ENCODE data around the gene SP3.

The SP3 gene

GRCh38 chr2:174011173-174011572, 46.0 kb upstream of the SP3 start:
- TF ChIP-seq ZFX (IDR thresholded peaks at IDR 0.05; ENCODE audit: borderline replicate concordance), result no peak
- TF ChIP-seq, protein P1, sequence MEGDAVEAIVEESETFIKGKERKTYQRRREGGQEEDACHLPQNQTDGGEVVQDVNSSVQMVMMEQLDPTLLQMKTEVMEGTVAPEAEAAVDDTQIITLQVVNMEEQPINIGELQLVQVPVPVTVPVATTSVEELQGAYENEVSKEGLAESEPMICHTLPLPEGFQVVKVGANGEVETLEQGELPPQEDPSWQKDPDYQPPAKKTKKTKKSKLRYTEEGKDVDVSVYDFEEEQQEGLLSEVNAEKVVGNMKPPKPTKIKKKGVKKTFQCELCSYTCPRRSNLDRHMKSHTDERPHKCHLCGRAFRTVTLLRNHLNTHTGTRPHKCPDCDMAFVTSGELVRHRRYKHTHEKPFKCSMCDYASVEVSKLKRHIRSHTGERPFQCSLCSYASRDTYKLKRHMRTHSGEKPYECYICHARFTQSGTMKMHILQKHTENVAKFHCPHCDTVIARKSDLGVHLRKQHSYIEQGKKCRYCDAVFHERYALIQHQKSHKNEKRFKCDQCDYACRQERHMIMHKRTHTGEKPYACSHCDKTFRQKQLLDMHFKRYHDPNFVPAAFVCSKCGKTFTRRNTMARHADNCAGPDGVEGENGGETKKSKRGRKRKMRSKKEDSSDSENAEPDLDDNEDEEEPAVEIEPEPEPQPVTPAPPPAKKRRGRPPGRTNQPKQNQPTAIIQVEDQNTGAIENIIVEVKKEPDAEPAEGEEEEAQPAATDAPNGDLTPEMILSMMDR (IDR thresholded peaks at IDR 0.05), result no peak
- H3K27ac ChIP-seq, result no peak overlapping the region

GRCh38 chr2:174009488-174010223, 44.5 kb upstream of the SP3 start:
- TF ChIP-seq ZFX (IDR thresholded peaks at IDR 0.05; ENCODE audit: borderline replicate concordance), result no peak
- TF ChIP-seq, protein P1 (IDR thresholded peaks at IDR 0.05), result no peak
- no peak overlapping the region for H3K27ac ChIP-seq

DNA sequence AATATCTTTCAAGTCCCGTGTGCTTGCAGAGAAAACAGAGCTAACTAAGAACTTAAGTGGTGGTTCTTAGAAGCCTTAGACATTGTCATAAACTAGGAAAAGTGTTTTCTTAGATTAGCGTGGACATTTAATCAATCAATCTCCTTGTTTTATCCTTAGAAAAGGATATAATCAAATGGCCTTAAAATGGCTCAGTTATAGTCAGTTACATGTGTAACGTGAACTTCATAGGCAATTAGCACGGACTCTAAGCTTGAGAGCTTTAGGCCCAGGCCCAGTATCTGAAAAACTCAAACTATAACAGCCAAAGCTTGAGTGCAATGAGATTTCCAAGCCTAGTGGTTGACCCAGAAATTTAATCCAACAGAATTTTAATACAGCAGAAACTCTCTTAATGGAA, 43.5 kb upstream of the SP3 start:
- no peak for TF ChIP-seq ZFX (IDR thresholded peaks at IDR 0.05; ENCODE audit: borderline replicate concordance)
- H3K27ac ChIP-seq, result no peak overlapping the region

- no peak for TF ChIP-seq ZFX (IDR thresholded peaks at IDR 0.05; ENCODE audit: borderline replicate concordance)
- TF ChIP-seq, protein P1 (IDR thresholded peaks at IDR 0.05), result no peak
- H3K27ac ChIP-seq, result no peak overlapping the region
Observed at GRCh38 chr2:174007010-174007409, 41.8 kb upstream of the SP3 start.

DNA sequence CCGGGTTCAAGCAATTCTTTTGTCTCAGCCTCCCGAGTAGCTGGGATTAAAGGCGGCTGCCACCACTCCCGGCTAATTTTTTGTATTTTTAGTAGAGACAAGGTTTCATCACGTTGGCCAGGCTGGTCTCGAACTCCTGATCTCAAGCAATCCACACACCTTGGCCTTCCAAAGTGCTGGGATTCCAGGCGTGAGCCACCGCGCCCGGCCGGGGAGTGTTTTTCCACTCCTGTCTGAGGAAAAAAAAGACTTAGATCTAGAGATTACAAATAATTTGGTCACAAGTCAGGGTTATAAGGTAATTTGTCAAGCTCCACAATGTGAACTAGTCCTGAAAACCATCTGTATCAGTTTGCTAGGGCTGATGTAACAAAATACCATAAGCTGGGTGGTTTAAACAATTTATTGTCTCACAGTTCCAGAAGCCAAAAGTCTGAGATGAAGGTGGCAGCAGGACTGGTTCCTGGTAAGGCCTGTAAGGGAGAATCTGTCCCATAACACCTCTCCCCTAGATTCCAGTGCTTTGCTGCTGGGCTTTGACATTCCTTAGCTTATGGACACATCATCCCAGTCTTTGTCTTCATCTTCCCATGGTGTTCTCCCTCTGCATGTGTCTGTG, 40.7 kb upstream of the SP3 start:
- TF ChIP-seq ZFX (IDR thresholded peaks at IDR 0.05; ENCODE audit: borderline replicate concordance), result no peak
- TF ChIP-seq, protein P1 (IDR thresholded peaks at IDR 0.05), result no peak
- H3K27ac ChIP-seq, result no peak overlapping the region

- H3K27ac ChIP-seq, result no peak overlapping the region
- no peak for TF ChIP-seq ZFX (IDR thresholded peaks at IDR 0.05; ENCODE audit: borderline replicate concordance)
- TF ChIP-seq, protein P1 (IDR thresholded peaks at IDR 0.05), result no peak
Observed at GRCh38 chr2:174004905-174005605, 39.9 kb upstream of the SP3 start.

DNA sequence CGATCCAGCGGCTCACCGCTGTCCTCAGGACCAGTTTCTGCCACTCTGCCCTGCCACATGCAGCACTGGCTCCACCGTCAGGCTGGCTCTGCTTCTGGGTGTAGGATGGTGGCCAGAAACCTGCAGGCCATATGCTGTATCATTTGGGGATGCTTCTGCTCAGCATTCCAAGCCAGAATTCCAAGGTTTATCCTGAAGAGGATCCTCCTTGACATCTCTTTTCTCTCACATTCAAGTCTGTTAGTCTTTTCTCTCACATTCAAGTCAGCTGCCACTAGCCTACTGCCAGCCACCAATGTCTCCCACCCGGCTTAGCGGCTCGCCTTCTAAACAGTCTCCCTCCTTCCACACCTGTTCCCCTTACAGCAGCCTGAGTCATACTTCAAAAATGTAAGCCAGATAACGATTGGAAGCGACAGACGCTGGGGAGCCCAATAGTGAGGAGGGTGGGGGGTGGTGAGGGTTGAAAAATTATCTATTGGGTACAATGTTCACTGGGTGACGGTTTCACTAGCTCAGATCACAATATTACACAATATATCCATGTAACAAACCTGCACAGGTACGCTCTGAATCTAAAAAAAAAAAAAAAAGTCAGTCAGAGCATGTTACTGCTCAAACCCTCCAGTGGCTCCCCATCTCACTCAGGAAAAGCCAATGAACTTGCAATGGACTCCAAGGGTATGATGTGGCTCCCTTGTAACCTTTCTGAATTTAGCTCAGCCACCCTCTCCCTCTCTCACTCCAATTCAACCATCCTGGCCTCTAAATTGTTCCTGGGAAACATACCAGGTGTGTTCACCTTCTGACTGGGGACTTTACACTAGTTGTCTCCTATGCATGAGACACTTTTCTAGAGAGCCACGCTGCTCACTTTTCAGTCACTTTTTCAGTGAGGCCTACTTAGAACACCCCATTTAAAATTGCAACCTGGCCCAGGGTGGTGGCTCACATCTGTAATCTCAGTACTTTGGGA, 38.8 kb upstream of the SP3 start:
- TF ChIP-seq ZFX (IDR thresholded peaks at IDR 0.05; ENCODE audit: borderline replicate concordance), result no peak
- TF ChIP-seq, protein P1 (IDR thresholded peaks at IDR 0.05), result no peak
- no peak overlapping the region for H3K27ac ChIP-seq

Measured in 22Rv1 (cell line).